Liver (tissue), 9 donors: ENCODE measurements around the gene SLC6A18. TPM values are rescaled to one million over a fixed set of nuclear protein-coding genes. Genes with fewer than 3 reads are reported as not detected.

Experiments used
- DNase-seq: peaks from one replicate; pipeline ENCODE4 v3.0.0-alpha.2; 2017; ENCODE audit warnings: low spot score
- H3K27ac ChIP-seq, 2 donors: one replicate each; pipeline ENCODE4 v1.7.0; 2013; ENCODE audit warnings: inconsistent platforms in 2 of 2, low read length in 2 of 2, control low read depth in 1 of 2, low read depth in 1 of 2, mild to moderate bottlenecking in 1 of 2
- H3K27me3 ChIP-seq, 4 donors: one replicate each; pipeline versions ENCODE4 v1.6.1 to v1.7.0; 2013; ENCODE audit warnings: low read length in 3 of 4, inconsistent platforms in 1 of 4, mild to moderate bottlenecking in 1 of 4, moderate library complexity in 1 of 4; ENCODE audit not compliant: control insufficient read depth in 4 of 4, insufficient read depth in 4 of 4
- H3K36me3 ChIP-seq, 4 donors: one replicate each; pipeline versions ENCODE4 v1.6.1 to v1.7.0; 2013; ENCODE audit warnings: low read length in 3 of 4, mild to moderate bottlenecking in 3 of 4, low read depth in 1 of 4, moderate library complexity in 1 of 4; ENCODE audit not compliant: control insufficient read depth in 4 of 4, insufficient read depth in 3 of 4
- H3K4me1 ChIP-seq, 4 donors: one replicate each; pipeline versions ENCODE4 v1.6.1 to v1.7.0; 2013; ENCODE audit warnings: low read length in 3 of 4, mild to moderate bottlenecking in 3 of 4, moderate library complexity in 1 of 4; ENCODE audit not compliant: control insufficient read depth in 4 of 4, insufficient read depth in 4 of 4
- H3K4me3 ChIP-seq, 3 donors: one replicate each; pipeline versions ENCODE4 v1.6.1 to v1.7.0; 2013; ENCODE audit warnings: low read length in 3 of 3, control low read depth in 1 of 3, low read depth in 1 of 3, mild to moderate bottlenecking in 1 of 3
- H3K9ac ChIP-seq, 2 donors: one replicate each; pipeline ENCODE4 v1.7.0; 2013; ENCODE audit warnings: low read length in 2 of 2, mild to moderate bottlenecking in 2 of 2, moderate library complexity in 2 of 2, control low read depth in 1 of 2, low read depth in 1 of 2
- H3K9me3 ChIP-seq, 4 donors: one replicate each; pipeline versions ENCODE4 v1.6.1 to v1.7.0; 2013; ENCODE audit warnings: low read length in 3 of 4; ENCODE audit not compliant: control insufficient read depth in 4 of 4
- EGR1 ChIP-seq, 2 donors: IDR thresholded peaks; 2 replicates each; pipeline ENCODE4 v1.6.1; 2016 to 2018; ENCODE audit warnings: antibody characterized with exemption in 2 of 2, low read depth in 2 of 2
- FOXA1 ChIP-seq: IDR thresholded peaks from 2 replicates; pipeline ENCODE4 v1.6.1; 2016; ENCODE audit warnings: antibody characterized with exemption
- FOXA2 ChIP-seq: IDR thresholded peaks from 2 replicates; pipeline ENCODE4 v1.6.1; 2016; ENCODE audit warnings: antibody characterized with exemption
- GABPA ChIP-seq, 2 donors: IDR thresholded peaks in 1 of 2; conservative IDR thresholded peaks in 1 of 2; 2 replicates each; pipeline ENCODE4 v1.6.1; 2016; ENCODE audit warnings: antibody characterized with exemption in 2 of 2, mild to moderate bottlenecking in 1 of 2, moderate library complexity in 1 of 2
- HNF4A ChIP-seq, 2 donors: conservative IDR thresholded peaks; 2 replicates each; pipeline ENCODE4 v1.6.1; 2016; ENCODE audit warnings: antibody characterized with exemption in 2 of 2, mild to moderate bottlenecking in 2 of 2
- HNF4G ChIP-seq: IDR thresholded peaks from 2 replicates; pipeline ENCODE4 v1.6.1; 2016; ENCODE audit warnings: antibody characterized with exemption
- JUND ChIP-seq, 2 donors: IDR thresholded peaks; 2 replicates each; pipeline ENCODE4 v1.6.1; 2016; ENCODE audit warnings: antibody characterized with exemption in 2 of 2
- NR2F2 ChIP-seq: IDR thresholded peaks from 2 replicates; pipeline ENCODE4 v1.6.1; 2016; ENCODE audit warnings: antibody characterized with exemption
- RAD21 ChIP-seq, 2 donors: IDR thresholded peaks; 2 replicates each; pipeline ENCODE4 v1.6.1; 2016; ENCODE audit warnings: antibody characterized with exemption in 2 of 2, mild to moderate bottlenecking in 2 of 2
- YY1 ChIP-seq: IDR thresholded peaks from 2 replicates; pipeline ENCODE4 v1.6.1; 2016; ENCODE audit warnings: antibody characterized with exemption, mild to moderate bottlenecking
- WGBS: extraction: QIAGEN DNeasy Blood & Tissue Kit; methylation state at CpG from one replicate; pipeline ENCODE4 v1.1.7; 2013; 5-methylcytosine and 5-hydroxymethylcytosine counted together
- polyA plus RNA-seq, 2 donors: library from polyadenylated mRNA; stranded (reverse) in 1 of 2; unstranded in 1 of 2; fragments of 200-250 nt in 1 of 2; fragments of >200 nt in 1 of 2; fragmentation: Nextera tagmentation in 1 of 2; extraction: Ambion mirVana in 1 of 2; gene quantifications; one replicate each; pipeline versions ENCODE4 v1.2.1 to v1.2.3, GENCODE V29; 2013 to 2015
- total RNA-seq, 2 donors: library from RNA; depleted of rRNA; stranded (reverse); fragments of >200 nt; gene quantifications; one replicate each; pipeline ENCODE4 v1.2.3, GENCODE V29; 2014
- TF ChIP-seq, protein P1 (sequence below): IDR thresholded peaks from 2 replicates; pipeline ENCODE4 v1.6.1; 2016; ENCODE audit warnings: antibody characterized with exemption
- TF ChIP-seq, protein P2 (sequence below): fragments of 150-350 bp; IDR thresholded peaks from 2 replicates; pipeline ENCODE4 v1.5.1; 2017; ENCODE audit warnings: improper control_type of control experiment, low read depth, low read length; ENCODE audit not compliant: missing input control
- TF ChIP-seq, protein P3 (sequence below): IDR thresholded peaks from 2 replicates; pipeline ENCODE4 v1.6.1; 2016; ENCODE audit warnings: antibody characterized with exemption
- TF ChIP-seq, protein P4 (sequence below): IDR thresholded peaks from 2 replicates; pipeline ENCODE4 v1.6.1; 2016; ENCODE audit warnings: antibody characterized with exemption
- TF ChIP-seq, protein P5 (sequence below): IDR thresholded peaks from 2 replicates; pipeline ENCODE4 v1.6.1; 2016; ENCODE audit warnings: antibody characterized with exemption, mild to moderate bottlenecking
- donor health status: healthy.
- donor health status: healthy.
- donor health status: healthy.
- donor health status: healthy.
- donor health status: healthy.

SLC6A18 gene, protein sequence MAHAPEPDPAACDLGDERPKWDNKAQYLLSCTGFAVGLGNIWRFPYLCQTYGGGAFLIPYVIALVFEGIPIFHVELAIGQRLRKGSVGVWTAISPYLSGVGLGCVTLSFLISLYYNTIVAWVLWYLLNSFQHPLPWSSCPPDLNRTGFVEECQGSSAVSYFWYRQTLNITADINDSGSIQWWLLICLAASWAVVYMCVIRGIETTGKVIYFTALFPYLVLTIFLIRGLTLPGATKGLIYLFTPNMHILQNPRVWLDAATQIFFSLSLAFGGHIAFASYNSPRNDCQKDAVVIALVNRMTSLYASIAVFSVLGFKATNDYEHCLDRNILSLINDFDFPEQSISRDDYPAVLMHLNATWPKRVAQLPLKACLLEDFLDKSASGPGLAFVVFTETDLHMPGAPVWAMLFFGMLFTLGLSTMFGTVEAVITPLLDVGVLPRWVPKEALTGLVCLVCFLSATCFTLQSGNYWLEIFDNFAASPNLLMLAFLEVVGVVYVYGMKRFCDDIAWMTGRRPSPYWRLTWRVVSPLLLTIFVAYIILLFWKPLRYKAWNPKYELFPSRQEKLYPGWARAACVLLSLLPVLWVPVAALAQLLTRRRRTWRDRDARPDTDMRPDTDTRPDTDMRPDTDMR
- total RNA-seq, result not detected
- not detected for polyA plus RNA-seq

DNA sequence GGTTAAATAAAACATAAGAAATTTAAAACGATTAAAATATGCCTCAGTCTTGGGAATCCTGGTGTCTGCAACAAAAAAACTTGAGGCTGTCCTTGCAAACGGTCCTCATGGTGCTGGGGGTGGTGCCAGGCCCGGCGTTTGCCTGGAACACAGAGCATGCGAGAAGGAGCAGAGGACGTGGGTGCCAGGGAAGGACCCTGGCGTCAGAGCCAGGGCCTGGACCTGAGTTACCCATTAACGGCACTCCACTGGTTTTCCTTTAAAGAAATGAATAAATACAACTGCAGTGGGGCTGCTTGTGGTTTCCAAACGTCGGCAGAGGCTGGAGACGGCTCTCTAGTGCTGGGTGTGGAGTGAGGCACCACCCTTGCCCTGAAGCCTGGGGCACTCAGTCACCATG, at the start of gene SLC6A18:
Gene SLC6A18 (plus strand): TSS at position 301 of the 400 bp plus-strand sequence. CDS start 97 bp downstream, at position 398.
- Histone ChIP-seq H3K4me1 (no peaks in the 10 kb centered on the region), H3K27ac (no peak within 1 kb of the TSS), H3K9ac (no peak within 1 kb of the TSS), H3K27me3 (no peaks in the 10 kb centered on the region), H3K4me3 (no peak within 1 kb of the TSS), H3K36me3 (no peaks in the 10 kb centered on the region), H3K9me3 (no peaks in the 10 kb centered on the region)
- 75% methylated on average over 11 of the region's 11 CpGs for WGBS
- DNase-seq, result no peak
- TF ChIP-seq HNF4A (conservative IDR thresholded peaks at IDR 0.05), result no peak
- no peak for TF ChIP-seq GABPA (IDR thresholded peaks at IDR 0.05 in 1 of 2, conservative IDR thresholded peaks at IDR 0.05 in 1 of 2)
- TF ChIP-seq JUND (IDR thresholded peaks at IDR 0.05), result no peak
- TF ChIP-seq FOXA2, result no peak
- TF ChIP-seq, protein P1, sequence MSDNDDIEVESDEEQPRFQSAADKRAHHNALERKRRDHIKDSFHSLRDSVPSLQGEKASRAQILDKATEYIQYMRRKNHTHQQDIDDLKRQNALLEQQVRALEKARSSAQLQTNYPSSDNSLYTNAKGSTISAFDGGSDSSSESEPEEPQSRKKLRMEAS, result no peak
- TF ChIP-seq, protein P2, sequence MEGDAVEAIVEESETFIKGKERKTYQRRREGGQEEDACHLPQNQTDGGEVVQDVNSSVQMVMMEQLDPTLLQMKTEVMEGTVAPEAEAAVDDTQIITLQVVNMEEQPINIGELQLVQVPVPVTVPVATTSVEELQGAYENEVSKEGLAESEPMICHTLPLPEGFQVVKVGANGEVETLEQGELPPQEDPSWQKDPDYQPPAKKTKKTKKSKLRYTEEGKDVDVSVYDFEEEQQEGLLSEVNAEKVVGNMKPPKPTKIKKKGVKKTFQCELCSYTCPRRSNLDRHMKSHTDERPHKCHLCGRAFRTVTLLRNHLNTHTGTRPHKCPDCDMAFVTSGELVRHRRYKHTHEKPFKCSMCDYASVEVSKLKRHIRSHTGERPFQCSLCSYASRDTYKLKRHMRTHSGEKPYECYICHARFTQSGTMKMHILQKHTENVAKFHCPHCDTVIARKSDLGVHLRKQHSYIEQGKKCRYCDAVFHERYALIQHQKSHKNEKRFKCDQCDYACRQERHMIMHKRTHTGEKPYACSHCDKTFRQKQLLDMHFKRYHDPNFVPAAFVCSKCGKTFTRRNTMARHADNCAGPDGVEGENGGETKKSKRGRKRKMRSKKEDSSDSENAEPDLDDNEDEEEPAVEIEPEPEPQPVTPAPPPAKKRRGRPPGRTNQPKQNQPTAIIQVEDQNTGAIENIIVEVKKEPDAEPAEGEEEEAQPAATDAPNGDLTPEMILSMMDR, result no peak
- TF ChIP-seq, protein P3, sequence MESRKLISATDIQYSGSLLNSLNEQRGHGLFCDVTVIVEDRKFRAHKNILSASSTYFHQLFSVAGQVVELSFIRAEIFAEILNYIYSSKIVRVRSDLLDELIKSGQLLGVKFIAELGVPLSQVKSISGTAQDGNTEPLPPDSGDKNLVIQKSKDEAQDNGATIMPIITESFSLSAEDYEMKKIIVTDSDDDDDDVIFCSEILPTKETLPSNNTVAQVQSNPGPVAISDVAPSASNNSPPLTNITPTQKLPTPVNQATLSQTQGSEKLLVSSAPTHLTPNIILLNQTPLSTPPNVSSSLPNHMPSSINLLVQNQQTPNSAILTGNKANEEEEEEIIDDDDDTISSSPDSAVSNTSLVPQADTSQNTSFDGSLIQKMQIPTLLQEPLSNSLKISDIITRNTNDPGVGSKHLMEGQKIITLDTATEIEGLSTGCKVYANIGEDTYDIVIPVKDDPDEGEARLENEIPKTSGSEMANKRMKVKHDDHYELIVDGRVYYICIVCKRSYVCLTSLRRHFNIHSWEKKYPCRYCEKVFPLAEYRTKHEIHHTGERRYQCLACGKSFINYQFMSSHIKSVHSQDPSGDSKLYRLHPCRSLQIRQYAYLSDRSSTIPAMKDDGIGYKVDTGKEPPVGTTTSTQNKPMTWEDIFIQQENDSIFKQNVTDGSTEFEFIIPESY, result no peak
- no peak for TF ChIP-seq FOXA1
- no peak for TF ChIP-seq HNF4G
- TF ChIP-seq EGR1 (IDR thresholded peaks at IDR 0.05; ENCODE audit: low read depth in 2 of 2), result no peak
- TF ChIP-seq RAD21 (IDR thresholded peaks at IDR 0.05), result no peak
- no peak for TF ChIP-seq NR2F2
- no peak for TF ChIP-seq YY1
- TF ChIP-seq, protein P4, sequence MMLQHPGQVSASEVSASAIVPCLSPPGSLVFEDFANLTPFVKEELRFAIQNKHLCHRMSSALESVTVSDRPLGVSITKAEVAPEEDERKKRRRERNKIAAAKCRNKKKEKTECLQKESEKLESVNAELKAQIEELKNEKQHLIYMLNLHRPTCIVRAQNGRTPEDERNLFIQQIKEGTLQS, result no peak
- TF ChIP-seq, protein P5, sequence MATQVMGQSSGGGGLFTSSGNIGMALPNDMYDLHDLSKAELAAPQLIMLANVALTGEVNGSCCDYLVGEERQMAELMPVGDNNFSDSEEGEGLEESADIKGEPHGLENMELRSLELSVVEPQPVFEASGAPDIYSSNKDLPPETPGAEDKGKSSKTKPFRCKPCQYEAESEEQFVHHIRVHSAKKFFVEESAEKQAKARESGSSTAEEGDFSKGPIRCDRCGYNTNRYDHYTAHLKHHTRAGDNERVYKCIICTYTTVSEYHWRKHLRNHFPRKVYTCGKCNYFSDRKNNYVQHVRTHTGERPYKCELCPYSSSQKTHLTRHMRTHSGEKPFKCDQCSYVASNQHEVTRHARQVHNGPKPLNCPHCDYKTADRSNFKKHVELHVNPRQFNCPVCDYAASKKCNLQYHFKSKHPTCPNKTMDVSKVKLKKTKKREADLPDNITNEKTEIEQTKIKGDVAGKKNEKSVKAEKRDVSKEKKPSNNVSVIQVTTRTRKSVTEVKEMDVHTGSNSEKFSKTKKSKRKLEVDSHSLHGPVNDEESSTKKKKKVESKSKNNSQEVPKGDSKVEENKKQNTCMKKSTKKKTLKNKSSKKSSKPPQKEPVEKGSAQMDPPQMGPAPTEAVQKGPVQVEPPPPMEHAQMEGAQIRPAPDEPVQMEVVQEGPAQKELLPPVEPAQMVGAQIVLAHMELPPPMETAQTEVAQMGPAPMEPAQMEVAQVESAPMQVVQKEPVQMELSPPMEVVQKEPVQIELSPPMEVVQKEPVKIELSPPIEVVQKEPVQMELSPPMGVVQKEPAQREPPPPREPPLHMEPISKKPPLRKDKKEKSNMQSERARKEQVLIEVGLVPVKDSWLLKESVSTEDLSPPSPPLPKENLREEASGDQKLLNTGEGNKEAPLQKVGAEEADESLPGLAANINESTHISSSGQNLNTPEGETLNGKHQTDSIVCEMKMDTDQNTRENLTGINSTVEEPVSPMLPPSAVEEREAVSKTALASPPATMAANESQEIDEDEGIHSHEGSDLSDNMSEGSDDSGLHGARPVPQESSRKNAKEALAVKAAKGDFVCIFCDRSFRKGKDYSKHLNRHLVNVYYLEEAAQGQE, result no peak
